GM12891 (cell line): Measurements from ENCODE around the gene GLB1L3.
"Not testable (repeated sequence)": the region's sequence is repeated elsewhere in the genome, so short reads cannot be mapped to it uniquely, and the experiment has no call there.

Experiments
- DNase-seq: peaks from one replicate; pipeline ENCODE4 v3.0.0; 2011; ENCODE audit warnings: low spot score; ENCODE audit not compliant: insufficient read length
- FAIRE-seq: peaks from 2 replicates; lab custom pipeline; 2011; peaks lifted over from hg19 to GRCh38; lab: Jason Lieb, UNC
- PAX5 ChIP-seq: IDR thresholded peaks from 2 replicates; pipeline ENCODE4 v1.6.1; 2011; ENCODE audit warnings: low read length, moderate library complexity, mild to moderate bottlenecking; ENCODE audit not compliant: insufficient read depth, severe bottlenecking
- POLR2A ChIP-seq: IDR thresholded peaks from 2 replicates; pipeline ENCODE4 v1.6.1; 2011; ENCODE audit warnings: low read depth, low read length, control low read depth
- POLR2AphosphoS5 ChIP-seq: IDR thresholded peaks from 2 replicates; pipeline ENCODE4 v1.6.1; 2011; ENCODE audit warnings: low read depth, low read length, control low read depth
- POU2F2 ChIP-seq: IDR thresholded peaks from 2 replicates; pipeline ENCODE4 v1.6.1; 2011; ENCODE audit warnings: low read depth, mild to moderate bottlenecking, control low read depth, low read length, moderate library complexity
- SPI1 ChIP-seq: IDR thresholded peaks from 2 replicates; pipeline ENCODE4 v1.6.1; 2011; ENCODE audit warnings: low read depth, low read length, control low read depth
- TAF1 ChIP-seq: IDR thresholded peaks from 2 replicates; pipeline ENCODE4 v1.6.1; 2011; ENCODE audit warnings: low read depth, low read length, control low read depth

GLB1L3 gene

DNA sequence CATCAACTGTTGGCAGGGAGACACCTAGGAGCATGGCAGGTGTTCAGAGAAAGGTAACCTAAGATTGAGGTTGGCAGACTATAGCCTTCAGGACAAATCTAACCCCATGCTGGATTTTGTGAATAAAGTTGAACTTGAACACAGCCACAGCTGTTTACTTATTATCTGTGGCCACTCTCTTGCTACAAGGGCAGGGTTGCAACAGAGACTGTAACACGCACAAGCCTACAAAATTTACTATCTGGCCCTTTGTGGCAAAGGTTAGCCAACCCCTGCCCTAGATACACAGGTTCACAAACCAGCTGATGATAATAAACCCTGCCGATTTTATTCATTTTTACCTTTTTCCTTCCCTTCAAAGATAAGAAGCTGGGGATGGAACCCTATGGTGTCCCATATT lies 25.5 kb upstream of the GLB1L3 start:
- FAIRE-seq (no peak), DNase-seq (no peak)
- TF ChIP-seq TAF1: no peak
- no peak for TF ChIP-seq POLR2A
- TF ChIP-seq POLR2AphosphoS5: no peak
- TF ChIP-seq SPI1: no peak
- no peak for TF ChIP-seq POU2F2
- TF ChIP-seq PAX5: no peak

DNA sequence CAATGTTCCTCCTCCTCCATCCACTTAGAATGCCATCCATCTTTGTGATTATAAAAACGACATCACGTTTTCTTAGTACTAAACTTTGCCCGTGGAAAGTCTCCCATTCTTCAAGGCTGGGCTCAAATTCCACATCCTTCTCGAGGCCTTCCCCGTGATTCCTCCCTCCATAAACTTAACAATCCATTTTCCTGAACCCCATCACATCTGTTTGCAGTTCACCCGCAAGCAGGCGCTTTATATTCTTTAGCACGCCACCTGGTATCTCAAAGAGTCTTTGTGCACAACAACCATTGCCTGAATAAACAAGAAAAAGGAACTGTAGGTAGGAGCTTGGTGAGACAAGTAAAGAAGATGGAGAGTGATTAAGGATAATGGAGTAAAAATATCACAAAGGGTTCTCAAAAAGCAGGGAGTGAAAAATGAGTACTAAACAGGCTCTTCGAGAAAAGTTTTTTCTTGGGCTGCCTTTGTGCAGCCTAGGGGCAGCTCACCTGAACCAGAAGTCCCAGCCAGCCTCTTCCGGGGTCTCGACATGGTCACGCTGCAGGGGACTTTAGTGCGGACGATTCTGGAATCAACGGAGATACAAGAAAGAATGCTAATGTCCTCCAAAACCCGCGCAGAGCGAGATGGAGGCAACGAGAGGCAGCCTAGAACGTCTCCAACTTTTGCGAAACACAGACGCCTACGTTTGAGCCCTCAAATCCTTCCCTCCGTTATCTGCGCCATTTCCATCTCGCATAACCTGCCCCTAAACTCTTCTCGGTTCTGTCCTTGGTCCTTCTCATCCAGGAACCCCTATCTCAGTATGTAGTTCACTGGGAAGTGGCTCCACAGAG lies 23.6 kb upstream of the GLB1L3 start:
- TF ChIP-seq POLR2A: no peak
- no peak for TF ChIP-seq PAX5
- no peak for TF ChIP-seq SPI1
- TF ChIP-seq TAF1: no peak
- no peak for TF ChIP-seq POLR2AphosphoS5
- TF ChIP-seq POU2F2: no peak
- FAIRE-seq (no peak), DNase-seq (no peak)

DNA sequence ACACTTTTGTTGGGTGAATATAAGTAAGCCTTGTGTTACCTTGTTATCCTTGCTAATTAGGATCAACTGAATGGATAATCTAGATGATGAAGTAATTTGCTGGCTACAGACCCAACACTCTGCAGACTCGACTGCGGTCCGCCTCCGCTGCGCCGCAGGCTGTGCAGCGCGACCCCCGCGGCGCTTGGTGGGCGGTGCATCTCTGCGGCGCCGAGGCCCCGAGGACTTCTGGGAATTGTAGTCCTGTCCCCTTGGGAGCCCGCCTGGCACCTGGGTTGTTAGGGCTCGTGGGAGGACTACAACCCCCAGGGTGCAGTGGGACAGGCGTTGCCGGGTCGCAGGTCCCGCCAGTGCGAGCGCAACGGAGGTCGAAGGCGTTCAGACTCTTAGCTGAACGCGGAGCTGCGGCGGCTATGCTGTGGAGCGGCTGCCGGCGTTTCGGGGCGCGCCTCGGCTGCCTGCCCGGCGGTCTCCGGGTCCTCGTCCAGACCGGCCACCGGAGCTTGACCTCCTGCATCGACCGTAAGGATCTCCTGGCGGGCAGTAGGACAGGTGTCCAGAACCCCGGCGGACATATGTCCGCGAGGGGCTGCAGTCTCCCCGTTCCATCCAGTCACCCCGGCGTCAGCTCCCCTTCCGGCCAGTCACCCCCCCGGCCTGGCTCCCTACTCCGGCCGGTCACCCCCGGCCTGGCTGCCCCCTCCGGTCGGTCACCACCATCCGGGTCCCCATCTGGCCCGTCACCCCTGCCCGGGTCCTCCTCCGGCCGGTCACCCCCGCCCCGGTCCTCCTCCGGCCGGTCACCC lies 22.8 kb upstream of the GLB1L3 start, which contains the start of the genes ACAD8 and THYN1:
Gene ACAD8 (plus strand): TSS at position 381 of the 806 bp plus-strand sequence. CDS start 33 bp downstream, at position 414.
Gene THYN1 (minus strand): TSS at position 165 of the 806 bp plus-strand sequence. CDS start 470 bp downstream, outside the sequence.
- peak; percentile 52; the same call in 1 of the 2 replicates for TF ChIP-seq POLR2AphosphoS5
- peak; percentile 79 for TF ChIP-seq POLR2A
- no peak for TF ChIP-seq POU2F2
- TF ChIP-seq SPI1: no peak
- TF ChIP-seq TAF1: peak; percentile 57; the same call in 1 of the 2 replicates
- DNase-seq (peak; percentile 96), FAIRE-seq (peak; percentile 95)

- DNase-seq: no peak
- TF ChIP-seq POU2F2 (no peak), TAF1 (no peak), SPI1 (no peak), POLR2A (peak; percentile 75; the same call in 1 of the 2 replicates), POLR2AphosphoS5 (peak; percentile 70; the same call in 1 of the 2 replicates)
- FAIRE-seq: no peak
Observed at GRCh38 chr11:134254433-134255183, 21.6 kb upstream of the GLB1L3 start.

DNA sequence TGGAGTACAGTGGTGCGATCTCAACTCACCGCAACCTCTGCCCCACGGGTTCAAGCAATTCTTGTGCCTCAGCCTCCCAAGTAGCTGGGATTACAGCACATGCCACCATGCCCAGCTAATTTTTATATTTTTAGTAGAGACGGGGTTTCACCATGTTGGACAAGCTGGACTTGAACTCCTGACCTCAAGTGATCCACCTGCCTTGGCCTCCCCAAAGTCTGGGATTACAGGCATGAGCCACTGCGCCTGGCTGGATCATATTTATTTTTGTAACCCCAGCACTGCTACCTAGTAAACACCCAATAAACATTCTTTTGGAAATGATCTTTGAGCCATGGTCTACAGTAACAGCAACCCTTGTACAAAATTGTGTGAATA lies 21.0 kb upstream of the GLB1L3 start:
- FAIRE-seq, DNase-seq: not testable (repeated sequence)

DNA sequence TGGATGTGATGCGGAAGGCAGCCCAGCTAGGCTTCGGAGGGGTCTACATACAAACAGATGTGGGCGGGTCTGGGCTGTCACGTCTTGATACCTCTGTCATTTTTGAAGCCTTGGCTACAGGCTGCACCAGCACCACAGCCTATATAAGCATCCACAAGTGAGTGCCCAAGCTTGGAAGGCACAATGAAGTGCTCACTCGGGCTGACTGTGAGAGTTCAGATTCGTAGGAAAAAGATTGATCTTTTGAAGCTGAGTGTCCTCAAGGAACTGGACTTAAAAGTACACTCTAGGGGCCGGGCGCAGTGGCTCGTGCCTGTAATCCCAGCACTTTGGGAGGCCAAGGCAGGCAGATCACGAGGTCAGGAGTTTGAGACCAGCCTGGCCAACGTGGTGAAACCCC lies 19.1 kb upstream of the GLB1L3 start:
- FAIRE-seq (no peak), DNase-seq (no peak)
- TF ChIP-seq POLR2AphosphoS5: no peak
- TF ChIP-seq SPI1: no peak
- TF ChIP-seq TAF1: no peak
- TF ChIP-seq POU2F2: no peak
- no peak for TF ChIP-seq PAX5
- TF ChIP-seq POLR2A: no peak

DNA sequence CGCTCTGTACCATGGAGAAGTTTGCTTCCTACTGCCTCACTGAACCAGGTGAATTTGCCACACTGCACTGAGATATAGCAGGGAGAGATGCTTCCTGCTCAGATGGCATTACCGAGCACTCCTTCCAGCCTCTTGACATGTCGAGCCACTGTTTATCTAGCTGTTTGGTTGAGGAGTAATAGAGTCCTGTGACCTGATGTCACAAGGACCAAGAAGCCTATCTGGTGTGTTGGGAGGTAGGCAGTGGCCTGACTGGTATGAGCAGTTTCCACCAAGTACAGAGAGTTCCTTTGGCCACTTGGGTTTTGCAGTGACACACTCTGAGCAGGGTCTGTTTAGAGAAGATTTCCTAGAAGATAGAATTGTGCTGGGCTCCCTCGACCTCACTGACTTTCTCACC lies 17.6 kb upstream of the GLB1L3 start:
- TF ChIP-seq POLR2AphosphoS5 (no peak), PAX5 (no peak), POLR2A (no peak), TAF1 (no peak), POU2F2 (no peak), SPI1 (no peak)
- FAIRE-seq: no peak
- no peak for DNase-seq

GRCh38 chr11:134260503-134260902 lies 15.7 kb upstream of the GLB1L3 start:
- no peak for FAIRE-seq
- TF ChIP-seq TAF1: no peak
- TF ChIP-seq SPI1: peak; percentile 91
- TF ChIP-seq POLR2A: no peak
- DNase-seq: no peak

- peak; percentile 35 for FAIRE-seq
- no peak for TF ChIP-seq TAF1
- TF ChIP-seq POLR2A: no peak
- TF ChIP-seq POLR2AphosphoS5: no peak
- no peak for TF ChIP-seq SPI1
- no peak for TF ChIP-seq PAX5
- no peak for TF ChIP-seq POU2F2
- no peak for DNase-seq
Observed at GRCh38 chr11:134260983-134261382, 15.2 kb upstream of the GLB1L3 start.
